Kidney (tissue), 14 donors: ENCODE data around the gene CHD2. TPM values are rescaled to one million over a fixed set of nuclear protein-coding genes. Genes with fewer than 3 reads are reported as not detected.

Source experiments
- DNase-seq, 5 donors: peaks; one replicate each; pipeline ENCODE4 v3.0.0-alpha.2; 2013 to 2020
- FAIRE-seq: peaks from 2 replicates; lab custom pipeline; 2012; peaks lifted over from hg19 to GRCh38; lab: Jason Lieb, UNC
- H3K27ac ChIP-seq, 2 donors: one replicate each; pipeline ENCODE4 v1.7.0; 2013; ENCODE audit warnings: low read depth in 2 of 2, low read length in 2 of 2, inconsistent platforms in 1 of 2
- H3K27me3 ChIP-seq: one replicate; pipeline ENCODE4 v1.7.1; 2013; ENCODE audit warnings: low read length, inconsistent platforms; ENCODE audit not compliant: control insufficient read depth, insufficient read depth
- H3K36me3 ChIP-seq, 3 donors: one replicate each; pipeline versions ENCODE4 v1.7.0 to v1.7.1; 2013; ENCODE audit warnings: low read length in 3 of 3, control low read depth in 1 of 3, inconsistent platforms in 1 of 3; ENCODE audit not compliant: insufficient read depth in 3 of 3, control insufficient read depth in 2 of 3
- H3K4me1 ChIP-seq, 3 donors: one replicate each; pipeline versions ENCODE4 v1.7.0 to v1.7.1; 2013; ENCODE audit warnings: low read length in 3 of 3, inconsistent platforms in 1 of 3, low read depth in 1 of 3; ENCODE audit not compliant: control insufficient read depth in 2 of 3, insufficient read depth in 2 of 3
- H3K4me3 ChIP-seq, 3 donors: one replicate each; pipeline versions ENCODE4 v1.7.0 to v1.8.1; 2013; ENCODE audit warnings: low read length in 3 of 3, control low read depth in 1 of 3, inconsistent platforms in 1 of 3
- H3K9ac ChIP-seq, 3 donors: one replicate each; pipeline versions ENCODE4 v1.7.0 to v1.7.1; 2013; ENCODE audit warnings: low read length in 3 of 3, control low read depth in 1 of 3, inconsistent platforms in 1 of 3
- H3K9me3 ChIP-seq, 3 donors: one replicate each; pipeline versions ENCODE4 v1.7.0 to v1.7.1; 2013; ENCODE audit warnings: low read length in 3 of 3, control low read depth in 1 of 3, inconsistent platforms in 1 of 3; ENCODE audit not compliant: control insufficient read depth in 2 of 3, insufficient read depth in 1 of 3
- intact Hi-C: fragments of 100-400 bp; cut with DNase I; formaldehyde crosslinking; loops from one replicate; pipeline ENCODE4 v1.11.1; 2022
- polyA plus RNA-seq: library from polyadenylated mRNA; stranded (reverse); fragments of 350-450 nt; fragmentation: Illumina TruSeq; extraction: RNeasy Lipid Tissue Mini Kit (QIAGEN cat#74804); gene quantifications from one replicate; pipeline ENCODE4 v1.2.3, GENCODE V29; 2014; ENCODE audit warnings: low read depth, low replicate concordance; ENCODE audit not compliant: insufficient read depth
- total RNA-seq: library from RNA; stranded (reverse); fragmentation: NEBNext Ultra II Directional; extraction: Animal tissue kit (Norgen Biotek cat#: 25700); gene quantifications from one replicate; pipeline ENCODE4 v1.2.1, GENCODE V29; 2021
- TF ChIP-seq, protein P1 (sequence below): IDR thresholded peaks from 3 replicates; pipeline ENCODE4 v1.5.1; 2012; ENCODE audit warnings: mild to moderate bottlenecking, moderate library complexity, borderline replicate concordance; ENCODE audit not compliant: insufficient read depth; ENCODE audit errors: extremely low read depth
- donor health status: control.
- donor health status: control.
- donor health status: control.
- donor health status: control.
- donor health status: control.
- donor health status: DM: yes; HTN: yes; CAD: no.
- donor health status: Normal renal cell carcinoma (clear cell type).

Gene CHD2
- total and polyA plus RNA-seq, 2 donors from 2014 or later, result 22.5 to 137 TPM

DNA sequence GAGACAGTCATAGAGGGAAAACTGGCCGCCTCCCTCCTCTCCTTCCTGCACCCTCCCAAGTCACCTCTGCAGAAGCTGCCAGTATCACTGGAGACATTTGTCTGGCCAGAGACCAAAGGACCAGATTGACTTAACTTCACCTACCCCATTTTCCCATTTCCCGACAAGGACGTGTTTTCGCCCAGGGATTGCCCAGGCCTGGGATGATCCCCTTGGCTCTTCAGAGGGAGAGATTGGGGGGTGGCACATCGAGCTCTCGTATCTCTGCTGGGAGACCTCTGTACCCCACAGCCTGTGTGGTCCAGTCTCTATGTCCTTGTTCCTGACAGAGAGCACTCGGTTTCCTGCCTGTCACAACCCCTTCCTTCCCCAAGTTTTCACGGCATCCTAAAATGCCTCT lies 157.5 kb downstream of the CHD2 start:
- DNase-seq, result no peak
- no peak overlapping the region for H3K4me3 ChIP-seq
- no peaks in the 10 kb centered on the region for H3K9me3 ChIP-seq
- TF ChIP-seq, protein P1, sequence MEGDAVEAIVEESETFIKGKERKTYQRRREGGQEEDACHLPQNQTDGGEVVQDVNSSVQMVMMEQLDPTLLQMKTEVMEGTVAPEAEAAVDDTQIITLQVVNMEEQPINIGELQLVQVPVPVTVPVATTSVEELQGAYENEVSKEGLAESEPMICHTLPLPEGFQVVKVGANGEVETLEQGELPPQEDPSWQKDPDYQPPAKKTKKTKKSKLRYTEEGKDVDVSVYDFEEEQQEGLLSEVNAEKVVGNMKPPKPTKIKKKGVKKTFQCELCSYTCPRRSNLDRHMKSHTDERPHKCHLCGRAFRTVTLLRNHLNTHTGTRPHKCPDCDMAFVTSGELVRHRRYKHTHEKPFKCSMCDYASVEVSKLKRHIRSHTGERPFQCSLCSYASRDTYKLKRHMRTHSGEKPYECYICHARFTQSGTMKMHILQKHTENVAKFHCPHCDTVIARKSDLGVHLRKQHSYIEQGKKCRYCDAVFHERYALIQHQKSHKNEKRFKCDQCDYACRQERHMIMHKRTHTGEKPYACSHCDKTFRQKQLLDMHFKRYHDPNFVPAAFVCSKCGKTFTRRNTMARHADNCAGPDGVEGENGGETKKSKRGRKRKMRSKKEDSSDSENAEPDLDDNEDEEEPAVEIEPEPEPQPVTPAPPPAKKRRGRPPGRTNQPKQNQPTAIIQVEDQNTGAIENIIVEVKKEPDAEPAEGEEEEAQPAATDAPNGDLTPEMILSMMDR, result no peak
- no peak overlapping the region for H3K27ac ChIP-seq
- FAIRE-seq, result no peak
- no peaks in the 10 kb centered on the region for H3K27me3 ChIP-seq
- no peaks in the 10 kb centered on the region for H3K36me3 ChIP-seq
- H3K9ac ChIP-seq, result no peak overlapping the region
- peaks cover 0 to 2% (median 0%) of the 10 kb centered on the region in 3 donors for H3K4me1 ChIP-seq
- intact Hi-C loops, result no loop called here

DNA sequence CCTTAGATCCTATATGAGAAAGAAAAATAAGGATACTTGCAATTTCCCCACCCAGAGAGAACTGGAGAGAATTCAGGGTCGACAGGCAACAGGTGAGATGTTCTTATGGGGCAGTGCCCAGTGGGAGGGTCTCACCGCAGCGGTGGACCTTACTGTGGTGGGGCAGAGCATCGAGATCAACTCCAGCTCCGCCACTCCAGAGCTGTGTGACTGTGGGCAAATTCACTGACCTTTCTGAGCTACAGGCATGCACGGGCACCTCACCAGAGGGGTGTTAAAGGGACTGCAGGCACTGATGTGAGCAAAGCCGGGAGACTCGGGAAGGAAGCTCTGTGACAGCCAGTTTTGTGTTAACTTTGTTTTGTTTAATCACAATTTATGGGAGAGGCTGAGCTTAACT lies 158.0 kb downstream of the CHD2 start:
- Histone ChIP-seq H3K27ac (no peak overlapping the region), H3K36me3 (no peaks in the 10 kb centered on the region), H3K9ac (no peak overlapping the region), H3K9me3 (no peaks in the 10 kb centered on the region), H3K27me3 (no peaks in the 10 kb centered on the region), H3K4me1 (peaks cover 0 to 2% (median 0%) of the 10 kb centered on the region in 3 donors), H3K4me3 (no peak overlapping the region)
- intact Hi-C loops, result no loop called here
- FAIRE-seq (no peak), DNase-seq (no peak)
- TF ChIP-seq, protein P1, result no peak

DNA sequence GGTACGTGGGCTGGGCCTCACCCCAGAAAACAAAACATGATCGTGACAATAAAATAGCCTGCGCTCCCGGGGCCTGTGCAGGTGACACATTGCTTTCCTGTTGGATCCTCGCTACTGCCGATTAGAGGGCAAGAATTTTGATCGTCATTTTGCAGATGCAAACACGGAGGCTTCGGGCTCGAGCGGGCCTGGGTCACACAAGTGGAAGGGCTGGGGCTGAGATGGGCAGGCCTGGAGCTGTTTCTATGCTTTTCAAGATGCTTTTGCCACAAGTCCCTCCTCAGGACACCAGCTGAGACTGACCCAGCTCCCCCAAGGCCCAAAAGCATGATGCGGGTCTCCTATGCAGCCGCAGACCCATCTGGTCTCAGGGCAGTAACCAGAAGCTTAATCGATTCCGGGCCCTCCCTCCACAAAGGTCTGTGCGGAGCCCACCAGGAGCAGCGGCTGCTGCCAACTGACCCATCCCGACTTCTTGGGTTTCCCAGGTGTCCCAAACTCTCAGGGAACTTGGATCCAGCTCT lies 158.8 kb downstream of the CHD2 start:
- DNase-seq, result no peak
- peaks cover 0 to 5% (median 0%) of the 10 kb centered on the region in 3 donors for H3K4me1 ChIP-seq
- no peak overlapping the region for H3K9ac ChIP-seq
- no peak overlapping the region for H3K4me3 ChIP-seq
- intact Hi-C loops, result no loop called here
- FAIRE-seq, result no peak
- no peaks in the 10 kb centered on the region for H3K36me3 ChIP-seq
- H3K27me3 ChIP-seq, result no peaks in the 10 kb centered on the region
- no peaks in the 10 kb centered on the region for H3K9me3 ChIP-seq
- H3K27ac ChIP-seq, result no peak overlapping the region
- TF ChIP-seq, protein P1, result no peak

DNA sequence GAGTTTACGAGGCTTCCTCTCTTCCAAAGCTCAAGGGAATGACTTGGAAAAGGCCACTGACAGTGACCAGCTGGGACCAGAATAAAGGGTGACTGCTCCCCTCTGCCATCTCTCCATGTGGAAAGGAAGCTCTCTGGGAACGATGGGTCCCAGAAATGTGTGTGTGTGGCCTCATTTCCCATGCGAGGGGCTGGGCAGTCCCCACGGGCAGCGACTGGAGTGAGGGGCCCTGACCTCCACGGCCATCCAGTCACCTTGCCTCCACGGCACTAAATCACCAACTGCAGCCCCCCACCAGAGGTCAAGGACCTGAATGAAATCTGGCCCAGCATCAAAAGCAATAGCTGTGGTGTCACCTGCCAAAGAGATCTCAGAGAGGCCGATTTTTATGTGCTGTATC lies 159.3 kb downstream of the CHD2 start:
- H3K9ac ChIP-seq, result no peak overlapping the region
- H3K9me3 ChIP-seq, result no peaks in the 10 kb centered on the region
- DNase-seq, result peak in 1 of 5 donors; percentile 50
- intact Hi-C loops, result no loop called here
- no peak overlapping the region for H3K27ac ChIP-seq
- peaks cover 0 to 9% (median 0%) of the 10 kb centered on the region in 3 donors for H3K4me1 ChIP-seq
- H3K36me3 ChIP-seq, result no peaks in the 10 kb centered on the region
- H3K27me3 ChIP-seq, result no peaks in the 10 kb centered on the region
- TF ChIP-seq, protein P1, result no peak
- no peak for FAIRE-seq
- H3K4me3 ChIP-seq, result no peak overlapping the region
